Activated gamma-delta T cell (primary cell): ENCODE results near the gene INTS7.
"Not testable (repeated sequence)": the region's sequence is repeated elsewhere in the genome, so short reads cannot be mapped to it uniquely, and the experiment has no call there.

Source experiments
- DNase-seq: peaks from one replicate; lab custom pipeline; 2025; lab: John Stamatoyannopoulos, UW

INTS7 gene

DNA sequence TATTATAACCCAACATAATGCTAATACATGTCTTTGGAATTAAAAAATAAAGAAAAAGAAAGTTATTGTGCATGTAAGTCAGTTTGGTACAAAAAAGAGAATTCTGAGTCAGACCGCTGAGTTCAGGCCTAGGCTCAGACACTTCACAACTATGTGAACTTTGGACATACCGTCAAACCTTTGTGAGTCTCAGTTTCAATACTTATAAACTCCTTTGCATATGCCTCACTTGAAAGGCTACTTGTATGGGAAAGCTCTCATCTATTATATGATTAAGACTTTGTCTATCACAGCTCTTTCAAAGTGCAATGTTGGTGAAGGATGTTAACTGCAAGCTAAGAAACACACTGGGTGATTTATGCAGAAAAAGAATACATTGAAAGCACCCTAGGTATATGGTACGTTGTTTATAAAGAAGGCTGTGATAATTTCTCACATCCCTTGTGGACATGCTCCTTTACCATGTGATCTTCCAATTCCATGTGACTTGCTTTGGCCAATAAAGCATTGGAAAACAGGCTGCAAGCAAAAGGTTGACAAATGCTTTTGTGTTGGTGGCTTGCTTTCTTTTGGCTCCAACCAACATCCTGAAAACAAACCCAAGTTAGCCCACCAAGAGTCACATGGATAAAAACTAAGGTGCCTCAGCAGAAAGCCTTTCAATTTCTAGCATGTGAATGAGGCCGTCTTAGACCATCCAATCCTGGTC, 49.6 kb downstream of the INTS7 start:
- DNase-seq = no peak

DNA sequence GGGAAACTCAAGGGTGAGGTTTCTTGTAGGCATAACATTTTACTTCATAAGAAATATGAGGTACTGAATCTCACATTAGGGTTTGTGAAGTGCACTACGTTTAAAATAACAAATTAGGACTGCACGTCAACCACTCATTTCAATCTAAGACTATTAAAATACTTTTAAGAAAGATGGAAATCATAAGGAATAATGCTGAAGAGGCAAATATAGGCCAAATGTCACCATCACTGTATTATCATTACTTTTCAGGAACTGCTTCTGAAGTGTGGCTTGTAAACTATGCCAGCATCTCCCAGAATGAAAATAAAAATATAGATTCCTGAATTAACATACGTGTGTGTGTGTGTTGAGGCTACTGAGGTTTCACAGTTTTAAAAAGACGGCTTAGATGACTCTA, 56.8 kb downstream of the INTS7 start:
- DNase-seq = no peak

DNA sequence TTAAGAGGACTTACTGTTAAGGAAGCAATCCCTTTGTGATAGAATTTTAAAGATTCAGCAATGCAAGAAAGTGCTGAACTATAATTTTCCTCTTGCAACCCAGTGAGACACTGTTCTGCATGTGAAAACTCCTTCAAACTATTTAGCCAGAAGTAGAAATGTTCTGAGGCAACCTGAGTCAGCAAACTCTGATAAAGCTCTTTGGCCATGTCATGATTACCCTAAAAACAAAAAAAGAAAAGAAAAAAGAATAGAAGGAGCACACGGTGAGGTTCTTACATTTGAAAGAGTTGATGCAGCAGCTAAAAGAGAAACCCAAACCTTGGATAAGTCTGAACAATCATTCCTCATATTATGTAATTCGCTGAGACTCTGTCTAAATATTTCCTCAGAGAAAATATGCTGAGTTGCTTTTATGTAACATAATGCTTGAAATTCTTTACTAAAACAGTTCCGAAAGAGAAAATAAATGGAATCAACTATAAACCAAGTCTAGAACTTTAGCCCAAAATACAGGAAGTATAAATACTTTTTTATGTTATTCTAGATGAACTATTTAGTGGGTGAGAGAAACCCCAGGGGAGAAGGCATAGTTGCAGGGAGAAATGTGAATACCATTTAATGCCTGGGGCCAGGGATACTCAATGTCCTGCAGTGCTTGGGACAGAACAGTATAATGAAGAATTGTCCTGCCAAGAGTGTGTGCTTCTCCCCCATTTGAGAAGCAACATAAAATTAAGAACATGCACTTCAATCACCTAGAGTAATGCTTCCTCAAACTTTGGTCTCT, 60.0 kb downstream of the INTS7 start:
- DNase-seq = no peak

DNA sequence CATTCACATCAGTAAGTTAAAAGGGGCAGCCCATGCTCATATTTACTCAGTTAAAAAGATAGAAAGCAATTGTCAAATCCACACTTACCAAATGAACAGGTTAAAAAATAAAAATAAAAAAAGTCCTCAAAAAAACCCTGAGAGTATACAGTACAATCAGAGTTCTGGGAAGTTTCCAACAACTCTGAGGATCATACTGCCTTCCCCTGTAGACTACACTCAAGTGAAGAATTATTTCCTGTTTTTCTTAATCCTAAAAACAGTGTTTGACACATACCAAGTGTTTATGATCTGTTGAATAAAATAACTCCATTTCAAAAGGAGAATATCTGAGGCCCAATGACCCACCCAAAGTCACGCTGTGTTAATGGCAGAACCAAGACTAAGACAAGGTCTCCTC, 61.8 kb downstream of the INTS7 start:
- DNase-seq = no peak

DNA sequence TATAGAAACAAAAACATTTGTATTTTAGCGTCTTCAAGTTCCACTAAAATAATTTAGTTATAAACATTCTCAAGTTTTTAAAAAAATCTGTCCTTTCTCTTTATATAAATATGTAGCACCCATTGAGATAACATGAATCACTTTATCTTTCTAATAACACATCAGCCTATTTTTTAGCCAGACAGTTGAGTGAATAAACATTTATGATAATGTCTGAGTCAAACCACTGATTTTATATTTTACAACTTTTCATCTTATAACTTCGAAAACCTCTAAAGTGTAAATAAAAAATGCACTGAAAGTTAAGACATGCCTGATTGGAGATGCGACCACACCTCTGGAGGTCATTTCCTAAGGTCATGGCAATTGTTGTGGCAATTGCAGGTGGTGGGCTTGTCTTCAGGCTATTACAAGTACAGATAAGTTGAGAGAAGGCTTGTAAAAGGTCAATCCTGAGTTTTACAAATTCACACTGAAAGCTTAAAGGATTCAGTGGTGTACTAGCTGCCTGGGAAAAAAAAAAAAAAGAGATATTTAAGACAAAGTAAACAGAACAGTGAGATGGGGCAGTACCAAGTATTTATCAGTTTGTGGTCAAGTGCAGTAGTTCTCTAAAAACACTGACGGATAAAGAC, 67.0 kb downstream of the INTS7 start:
- no peak for DNase-seq

DNA sequence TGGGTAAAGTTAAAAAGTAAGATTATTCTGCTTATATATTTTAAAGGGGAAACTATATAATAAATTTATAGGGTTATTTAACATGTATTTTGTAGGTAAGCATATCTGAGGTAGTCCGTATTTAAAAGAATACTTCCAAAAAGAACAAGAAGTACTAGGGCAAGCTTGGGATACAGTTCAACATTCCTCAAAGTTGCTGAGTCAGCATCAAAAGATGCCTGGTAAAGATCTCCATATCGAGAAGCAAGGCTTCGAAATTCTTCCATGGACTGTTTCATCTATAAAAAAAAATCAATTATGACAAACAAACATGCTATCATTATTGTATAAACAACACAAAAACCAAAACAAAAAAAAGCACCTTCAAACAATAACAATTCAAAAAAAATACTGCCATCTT, 67.7 kb downstream of the INTS7 start:
- no peak for DNase-seq

DNA sequence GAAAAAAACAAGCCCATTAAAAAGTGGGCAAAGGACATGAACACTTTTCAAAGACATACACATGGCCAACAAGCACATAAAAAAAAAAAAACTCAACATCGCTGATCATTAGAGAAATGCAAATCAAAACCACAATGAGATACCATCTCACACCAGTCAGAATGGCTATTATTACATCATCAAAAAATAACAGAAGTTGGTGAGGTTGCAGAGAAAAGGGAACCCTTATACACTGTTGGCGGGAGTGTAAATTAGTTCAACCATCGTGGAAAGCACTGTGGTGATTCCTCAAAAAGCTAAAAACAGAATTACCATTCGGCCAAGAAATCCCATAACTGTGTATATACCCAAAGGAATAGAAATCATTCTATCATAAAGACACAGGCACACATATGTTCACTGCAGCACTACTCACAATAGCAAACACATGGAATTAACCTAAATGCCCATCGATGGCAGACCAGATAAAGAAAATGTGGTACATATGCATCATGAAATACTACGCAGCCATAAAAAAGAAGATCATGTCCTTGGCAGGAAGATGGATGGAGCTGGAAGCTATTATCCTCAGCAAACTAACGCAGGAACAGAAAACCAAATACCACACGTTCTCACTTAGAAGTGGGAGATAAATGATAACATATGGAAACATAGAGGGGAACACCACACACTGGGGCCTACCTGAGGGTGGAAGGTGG, 70.1 kb downstream of the INTS7 start:
- DNase-seq = no peak

DNA sequence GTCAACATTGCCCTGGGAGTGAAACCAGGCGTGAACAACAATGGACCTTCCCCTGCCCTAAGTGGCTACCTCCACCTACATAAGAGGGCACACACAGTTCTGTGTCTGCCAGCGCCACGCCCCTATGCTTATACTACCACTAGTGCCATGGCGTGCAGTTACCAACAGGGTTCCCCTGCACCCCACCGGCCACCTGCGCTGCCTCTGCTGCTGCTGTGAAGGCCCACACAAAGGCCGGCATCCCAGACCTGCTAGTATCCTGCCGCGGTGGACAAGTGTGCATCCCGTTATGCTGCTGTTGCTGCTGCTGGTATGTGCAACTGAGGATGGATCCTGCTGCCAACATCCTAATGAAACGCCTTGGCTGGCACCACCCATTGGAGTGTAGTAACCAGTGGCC, 75.7 kb downstream of the INTS7 start:
- DNase-seq = no peak

DNA sequence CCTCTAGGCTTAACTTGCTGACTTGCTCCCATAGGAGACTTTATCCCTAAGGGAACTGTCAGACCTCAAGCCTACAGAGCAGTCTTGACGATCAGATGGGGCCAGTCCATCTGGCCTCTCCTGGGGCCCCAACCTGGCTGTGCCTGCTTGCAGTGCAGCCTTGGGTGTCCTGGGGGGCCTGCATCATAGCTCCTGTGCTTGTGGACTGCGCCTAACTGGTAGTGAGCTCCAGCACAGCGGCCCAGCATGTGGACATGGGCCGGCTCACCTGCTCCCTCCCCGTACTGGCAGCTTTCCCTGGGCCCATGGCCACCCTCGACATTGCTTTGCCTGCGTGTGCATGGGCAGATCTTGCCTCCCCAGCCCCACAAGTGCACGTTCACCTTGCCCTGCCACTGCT, 76.1 kb downstream of the INTS7 start:
- DNase-seq = no peak

DNA sequence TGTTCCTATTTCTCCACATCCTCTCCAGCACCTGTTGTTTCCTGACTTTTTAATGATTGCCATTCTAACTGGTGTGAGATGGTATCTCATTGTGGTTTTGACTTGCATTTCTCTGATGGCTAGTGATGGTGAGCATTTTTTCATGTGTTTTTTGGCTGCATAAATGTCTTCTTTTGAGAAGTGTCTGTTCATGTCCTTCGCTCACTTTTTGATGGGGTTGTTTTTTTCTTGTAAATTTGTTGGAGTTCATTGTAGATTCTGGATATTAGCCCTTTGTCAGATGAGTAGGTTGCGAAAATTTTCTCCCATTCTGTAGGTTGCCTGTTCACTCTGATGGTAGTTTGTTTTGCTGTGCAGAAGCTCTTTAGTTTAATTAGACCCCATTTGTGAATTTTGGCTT, 81.3 kb downstream of the INTS7 start:
- not testable (repeated sequence) for DNase-seq

DNA sequence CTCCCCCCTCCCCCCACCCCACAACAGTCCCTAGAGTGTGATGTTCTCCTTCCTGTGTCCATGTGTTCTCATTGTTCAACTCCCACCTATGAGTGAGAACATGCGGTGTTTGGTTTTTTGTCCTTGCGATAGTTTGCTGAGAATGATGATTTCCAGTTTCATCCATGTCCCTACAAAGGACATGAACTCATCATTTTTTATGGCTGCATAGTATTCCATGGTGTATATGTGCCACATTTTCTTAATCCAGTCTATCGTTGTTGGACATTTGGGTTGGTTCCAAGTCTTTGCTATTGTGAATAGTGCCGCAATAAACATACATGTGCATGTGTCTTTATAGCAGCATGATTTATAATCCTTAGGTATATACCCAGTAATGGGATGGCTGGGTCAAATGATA, 81.8 kb downstream of the INTS7 start:
- DNase-seq = not testable (repeated sequence)

DNA sequence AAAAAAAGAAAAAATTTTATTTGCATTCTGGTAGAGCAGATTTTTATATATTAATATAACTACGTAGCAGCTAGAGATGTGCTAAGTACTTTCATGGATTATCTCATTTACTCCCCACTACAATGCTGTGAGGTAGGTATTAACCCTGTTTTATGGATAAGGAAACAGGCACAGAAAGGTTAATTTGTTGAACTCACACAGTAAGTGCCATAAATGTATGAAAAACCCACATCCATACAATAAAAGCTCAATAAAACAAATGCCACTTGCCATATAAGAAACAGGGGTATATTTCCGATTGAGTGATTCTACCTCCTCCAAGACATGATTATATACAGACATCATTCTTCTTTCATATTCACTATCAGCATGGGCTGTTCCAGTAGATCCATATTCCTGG, 83.1 kb downstream of the INTS7 start:
- no peak for DNase-seq

DNA sequence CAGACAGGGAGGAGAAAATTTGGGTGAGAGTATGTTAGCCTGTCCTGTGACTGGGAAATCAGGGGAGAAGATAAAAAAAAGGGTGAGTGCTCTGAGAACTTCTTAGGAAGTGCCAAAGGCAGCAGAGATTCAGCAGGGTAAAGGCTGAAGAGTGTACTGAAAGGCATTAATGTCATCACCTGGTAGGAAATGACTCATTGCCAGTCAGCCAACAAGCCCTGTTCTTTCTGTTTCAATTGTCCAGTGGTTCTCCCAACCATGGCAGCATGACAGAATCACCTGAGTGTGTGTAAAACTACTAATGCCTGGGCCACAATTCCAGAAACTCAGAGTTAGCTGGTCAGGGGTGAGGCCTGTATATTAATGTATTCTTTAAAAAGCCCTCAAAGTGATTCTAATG, 83.5 kb downstream of the INTS7 start:
- no peak for DNase-seq

DNA sequence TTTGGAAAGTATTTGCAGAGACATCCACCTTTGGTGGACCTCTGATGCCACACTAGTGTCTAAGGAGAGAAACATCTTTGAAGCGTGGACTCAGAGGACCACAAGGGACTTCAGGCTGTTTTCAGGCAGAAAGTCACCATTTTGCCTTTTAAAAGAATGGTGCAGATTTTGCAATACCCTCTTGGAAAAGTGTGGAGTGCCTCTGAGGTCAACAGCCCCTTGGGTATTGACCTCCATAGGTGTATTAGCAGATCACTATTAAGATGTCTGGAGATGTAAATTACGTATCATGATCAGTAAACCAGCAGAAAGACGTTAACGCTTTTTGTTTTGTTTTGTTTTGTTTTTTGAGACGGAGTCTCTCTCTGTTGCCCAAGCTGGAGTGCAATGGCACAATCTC, 87.0 kb downstream of the INTS7 start:
- DNase-seq = no peak

DNA sequence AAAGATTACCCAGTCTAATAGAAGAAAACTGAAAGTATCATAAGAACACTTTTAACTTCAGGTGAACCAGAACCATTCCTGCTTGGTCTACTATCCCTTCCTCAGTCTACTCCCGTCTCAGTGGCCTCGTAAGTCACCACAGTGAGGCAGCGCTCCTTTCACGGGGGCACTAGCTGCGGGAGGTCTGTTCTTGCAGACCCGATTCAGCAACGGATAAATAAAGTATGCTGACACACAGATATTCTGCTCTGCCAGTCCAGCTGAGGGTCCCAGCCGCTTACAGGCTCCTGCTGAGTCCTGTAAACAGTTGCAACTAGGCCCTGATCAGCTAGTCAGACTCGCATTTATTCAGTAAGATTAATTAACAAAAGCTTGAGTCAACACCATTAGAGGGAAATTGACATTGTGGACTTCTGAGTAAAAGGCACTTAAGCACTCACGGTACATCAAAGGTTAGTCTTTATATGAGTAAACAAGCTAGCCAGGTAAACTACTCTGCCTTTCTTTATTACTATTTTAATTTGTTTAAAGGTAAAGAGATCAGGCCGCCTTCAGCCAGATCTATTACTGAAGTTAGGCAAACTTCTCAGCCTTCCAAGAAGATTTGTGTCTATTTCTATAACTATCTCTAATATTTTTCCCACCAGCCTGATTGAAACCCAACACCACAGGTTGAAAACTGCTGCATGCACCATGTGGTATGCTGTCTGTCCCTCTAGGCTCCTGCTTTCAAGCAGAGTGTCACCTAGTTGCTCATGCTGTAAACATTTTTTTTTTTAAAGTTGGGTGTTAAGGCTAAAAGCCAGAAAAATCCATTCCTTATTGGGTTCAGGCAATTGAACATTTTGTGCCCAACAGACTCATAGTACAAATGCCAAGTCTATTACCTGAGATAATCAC, 87.7 kb downstream of the INTS7 start:
- no peak for DNase-seq

DNA sequence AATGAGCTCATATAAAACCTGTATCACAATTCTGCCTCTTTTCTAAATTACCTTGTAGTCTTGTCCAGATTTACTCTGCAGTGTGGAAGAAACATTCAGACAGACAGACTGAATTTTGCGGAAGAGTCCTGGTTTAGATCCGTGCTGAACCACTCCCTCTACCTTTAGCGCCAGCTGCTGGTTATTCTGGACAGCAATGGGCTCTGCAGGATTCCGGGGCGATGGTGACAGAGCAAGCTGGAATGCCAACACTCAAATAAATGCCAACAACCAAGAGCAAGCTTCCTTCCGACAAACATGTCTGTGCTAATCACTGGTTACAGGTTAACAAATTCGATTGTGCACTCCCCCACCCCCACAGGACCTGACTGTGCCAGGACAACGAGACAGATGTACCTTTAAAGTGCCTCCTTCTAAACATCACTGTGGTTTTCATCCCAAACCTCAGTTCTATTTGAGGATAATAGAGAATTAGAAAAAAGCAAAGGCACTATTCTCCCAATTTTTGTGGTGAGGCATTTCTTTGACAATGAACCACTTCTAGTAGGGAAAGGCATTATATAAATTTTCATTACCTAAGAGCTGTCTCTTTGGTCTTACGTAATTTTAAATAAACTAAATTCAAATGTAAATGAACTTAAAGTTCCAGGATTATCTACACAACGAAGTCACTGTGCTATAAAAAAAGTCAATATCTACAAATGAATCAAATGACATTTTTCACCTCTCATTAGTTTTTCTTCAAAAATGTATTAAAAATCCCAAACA, 90.4 kb downstream of the INTS7 start:
- DNase-seq = no peak

DNA sequence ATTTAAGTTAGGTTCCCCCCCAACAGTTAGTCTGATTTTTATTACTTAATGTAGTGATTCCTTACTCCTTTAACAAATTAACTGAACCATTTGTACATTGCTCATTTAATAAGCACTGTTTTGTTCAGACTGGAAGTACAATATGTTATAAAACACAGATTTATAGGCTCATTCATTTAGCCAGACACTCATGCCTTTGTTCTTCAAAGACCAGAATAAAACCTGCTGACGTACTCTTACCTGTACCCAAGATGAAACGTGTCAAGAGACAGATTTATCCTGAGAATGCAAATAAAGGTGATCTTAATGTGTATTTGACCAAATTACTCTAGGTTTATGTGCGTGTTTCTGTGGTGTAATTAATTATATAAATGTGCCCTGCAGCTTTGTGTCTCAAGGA, 92.8 kb downstream of the INTS7 start:
- DNase-seq = no peak

DNA sequence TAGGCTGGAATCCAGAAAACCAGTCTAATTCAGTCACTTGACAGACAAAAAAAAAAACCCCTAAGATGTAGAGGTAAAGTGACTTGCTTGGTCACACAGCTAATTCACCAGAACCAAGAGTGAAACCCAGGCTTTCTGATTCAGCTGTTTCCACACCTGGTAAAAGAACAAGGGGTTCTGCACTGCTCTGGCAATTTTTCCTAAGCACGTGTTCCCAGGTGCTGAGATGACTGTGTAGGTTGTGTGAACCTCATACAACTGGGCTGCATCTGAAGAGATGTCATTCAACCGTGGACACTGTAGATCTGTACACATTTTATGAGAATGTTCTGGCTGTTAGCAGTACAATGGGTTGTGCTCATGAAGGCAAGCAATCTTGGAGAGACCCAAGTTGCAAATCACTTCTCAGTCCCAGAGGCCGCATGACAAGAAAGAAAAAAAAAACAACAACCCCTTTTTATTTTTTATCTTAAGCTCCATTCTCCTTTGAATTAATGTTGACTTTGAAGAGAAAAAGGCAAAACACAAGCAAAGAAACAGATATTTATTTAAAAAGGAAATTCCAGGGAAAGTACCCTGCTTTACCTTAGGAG, 95.4 kb downstream of the INTS7 start:
- no peak for DNase-seq

DNA sequence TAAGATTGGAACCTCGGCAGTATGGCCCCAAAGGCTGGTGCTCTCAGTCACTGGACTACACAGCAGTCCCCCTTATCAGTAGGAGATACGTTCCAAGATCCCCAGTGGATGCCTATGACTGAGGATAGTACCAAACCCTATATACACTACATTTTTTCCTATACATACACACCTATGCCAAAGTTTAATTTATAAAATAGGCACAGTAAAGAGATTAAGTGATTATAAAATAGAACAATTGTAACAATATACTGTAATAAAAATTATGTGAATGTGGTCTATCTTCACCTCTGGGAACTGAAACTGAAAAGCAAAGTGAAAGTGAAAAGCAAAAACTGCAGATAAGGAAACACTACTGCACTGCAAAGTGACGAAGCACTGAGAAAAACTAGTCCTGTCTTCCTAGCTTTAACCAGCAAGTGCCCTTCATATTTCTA, 96.8 kb downstream of the INTS7 start:
- no peak for DNase-seq

DNA sequence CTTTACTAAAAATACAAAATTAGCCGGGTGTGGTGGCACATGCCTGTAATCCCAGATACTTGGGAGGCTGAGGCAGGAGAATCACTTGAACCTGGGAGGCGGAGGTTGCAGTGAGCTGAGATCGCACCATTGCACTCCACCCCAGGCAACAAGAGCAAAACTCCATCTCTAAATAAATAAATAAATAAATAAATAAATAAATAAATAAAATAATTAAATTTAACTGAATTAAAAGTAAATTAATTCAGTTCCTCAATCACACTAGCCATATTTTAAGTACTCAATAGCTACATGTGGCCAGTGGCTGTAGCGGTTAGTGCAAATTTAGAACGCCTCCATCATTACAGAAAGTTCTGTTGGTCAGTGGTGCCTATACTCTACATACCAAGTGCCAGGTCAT, 97.9 kb downstream of the INTS7 start:
- DNase-seq = not testable (repeated sequence)
